GM21360 (cell line): Measurements from ENCODE around the gene SLC25A10.

Experiments
- ATAC-seq: cut with Tn5 transposase; IDR thresholded peaks from one replicate; pipeline ENCODE4 v1.9.1; 2021; ENCODE audit warnings: mild to moderate bottlenecking, moderate library complexity; ENCODE audit not compliant: unreplicated experiment

SLC25A10 gene

GRCh38 chr17:81741594-81742452 lies 29.7 kb downstream of the SLC25A10 start:
- ATAC-seq = no peak
